Cerebellar cortex (tissue), 1 donor: ENCODE measurements around the gene CD63.
"Not testable (repeated sequence)": the region's sequence is repeated elsewhere in the genome, so short reads cannot be mapped to it uniquely, and the experiment has no call there.

Experiments used
- DNase-seq: peaks from one replicate; pipeline ENCODE4 v3.0.0-alpha.2; 2015; ENCODE audit warnings: low spot score

CD63 gene, protein sequence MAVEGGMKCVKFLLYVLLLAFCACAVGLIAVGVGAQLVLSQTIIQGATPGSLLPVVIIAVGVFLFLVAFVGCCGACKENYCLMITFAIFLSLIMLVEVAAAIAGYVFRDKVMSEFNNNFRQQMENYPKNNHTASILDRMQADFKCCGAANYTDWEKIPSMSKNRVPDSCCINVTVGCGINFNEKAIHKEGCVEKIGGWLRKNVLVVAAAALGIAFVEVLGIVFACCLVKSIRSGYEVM

DNA sequence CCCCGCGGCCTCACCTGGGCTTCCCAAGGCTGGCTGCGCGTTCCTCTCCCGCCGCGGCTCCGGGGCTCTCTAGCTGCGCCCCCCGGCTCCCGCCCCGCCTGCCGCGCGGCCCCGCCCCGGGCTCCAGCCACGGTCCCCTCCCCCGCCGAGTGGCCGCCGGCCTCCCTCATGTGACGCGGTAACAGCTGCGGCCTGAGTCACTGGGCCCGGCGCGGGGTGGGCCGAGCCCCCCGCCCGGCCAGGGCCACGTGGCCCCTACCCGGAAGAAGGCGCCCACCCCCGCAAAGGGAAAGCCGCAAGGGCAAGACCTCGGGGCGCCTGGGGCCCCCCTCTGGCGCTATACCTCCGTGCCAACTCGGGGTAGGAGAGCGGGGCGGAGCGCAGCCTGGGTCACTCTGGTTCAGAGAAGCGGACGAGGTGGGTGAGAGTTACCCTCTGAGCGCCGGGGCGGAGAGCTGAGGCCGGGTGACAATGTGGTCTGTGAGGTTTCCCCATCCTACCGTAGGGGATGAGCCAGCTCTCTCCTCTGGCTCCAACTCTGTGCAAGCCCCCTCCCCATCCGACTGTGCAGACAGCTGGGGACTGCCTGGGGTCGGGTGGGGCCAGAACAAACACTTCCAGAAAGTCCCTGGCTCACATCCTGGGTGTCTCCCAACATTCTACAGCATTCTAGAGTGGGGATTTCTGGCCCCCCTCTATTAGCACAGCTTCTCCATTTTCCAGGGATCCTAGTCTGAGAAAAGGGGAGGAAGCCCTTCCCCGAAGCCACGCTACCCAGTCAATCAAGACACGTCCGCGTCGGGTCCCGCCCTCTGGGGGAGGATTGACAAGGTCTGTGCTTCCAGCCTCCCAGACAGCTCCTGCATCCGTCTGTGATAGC, at the start of gene CD63:
TSS of gene CD63 (minus strand) at position 71 of the 880 bp plus-strand sequence. CDS start 668 bp downstream, outside the sequence.
- DNase-seq = peak; percentile 93

DNA sequence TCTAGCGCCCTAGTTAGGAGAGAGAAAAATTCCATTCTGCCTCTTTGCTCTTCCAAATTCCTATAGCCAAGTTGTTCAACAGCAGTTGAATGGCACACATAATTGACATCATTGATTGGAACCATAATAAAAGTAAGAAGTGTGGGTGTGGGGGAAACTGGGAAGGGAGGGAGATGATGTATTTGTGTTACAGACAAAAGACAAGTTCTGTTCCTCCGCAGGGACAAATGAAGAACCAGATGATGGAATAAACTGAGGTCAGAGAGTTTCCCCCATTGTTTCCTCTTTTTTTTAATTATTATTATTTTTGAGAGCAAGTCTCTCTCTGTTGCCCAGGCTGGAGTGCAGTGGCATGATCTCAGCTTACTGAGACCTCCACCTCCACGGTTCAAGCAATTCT, 49.0 kb upstream of the CD63 start:
- no peak for DNase-seq

DNA sequence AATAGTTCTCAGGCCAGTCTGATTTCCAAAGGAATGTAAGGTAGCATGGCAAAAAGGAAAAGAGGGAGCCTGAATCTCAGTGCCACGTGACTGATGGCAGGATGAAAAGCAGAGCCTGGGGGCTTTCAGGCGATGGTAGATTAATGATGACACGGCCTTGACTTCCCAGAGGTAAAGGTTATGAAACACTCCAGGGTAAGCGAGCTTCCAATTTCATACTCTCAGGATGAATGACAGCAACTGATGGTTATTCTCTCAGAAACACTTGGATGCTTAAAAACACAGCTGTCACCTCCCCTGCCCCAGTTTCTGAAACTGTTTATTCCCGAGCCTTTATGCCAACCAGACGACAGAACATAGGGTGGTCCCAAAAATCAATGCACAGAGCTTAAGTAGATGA, 42.9 kb upstream of the CD63 start:
- DNase-seq = no peak

DNA sequence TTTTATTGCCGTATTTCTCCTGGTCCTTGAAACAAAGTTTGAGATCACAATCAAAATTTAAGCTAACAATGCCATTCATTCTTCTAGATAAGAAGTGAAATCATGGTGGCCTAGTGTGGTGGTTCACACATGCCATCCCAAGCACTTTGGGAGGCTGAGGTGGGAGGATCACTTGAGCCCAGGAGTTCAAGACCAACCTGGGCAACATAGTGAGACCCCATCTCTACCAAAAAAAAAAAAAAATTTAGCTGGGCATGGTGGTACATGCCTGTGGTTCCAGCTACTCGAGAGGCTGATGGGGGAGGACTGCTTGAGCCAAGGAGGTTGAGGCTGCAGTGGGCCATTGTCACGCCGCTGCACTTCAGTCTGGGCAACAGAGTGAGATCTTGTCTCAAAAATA, 38.3 kb upstream of the CD63 start:
- DNase-seq = no peak

DNA sequence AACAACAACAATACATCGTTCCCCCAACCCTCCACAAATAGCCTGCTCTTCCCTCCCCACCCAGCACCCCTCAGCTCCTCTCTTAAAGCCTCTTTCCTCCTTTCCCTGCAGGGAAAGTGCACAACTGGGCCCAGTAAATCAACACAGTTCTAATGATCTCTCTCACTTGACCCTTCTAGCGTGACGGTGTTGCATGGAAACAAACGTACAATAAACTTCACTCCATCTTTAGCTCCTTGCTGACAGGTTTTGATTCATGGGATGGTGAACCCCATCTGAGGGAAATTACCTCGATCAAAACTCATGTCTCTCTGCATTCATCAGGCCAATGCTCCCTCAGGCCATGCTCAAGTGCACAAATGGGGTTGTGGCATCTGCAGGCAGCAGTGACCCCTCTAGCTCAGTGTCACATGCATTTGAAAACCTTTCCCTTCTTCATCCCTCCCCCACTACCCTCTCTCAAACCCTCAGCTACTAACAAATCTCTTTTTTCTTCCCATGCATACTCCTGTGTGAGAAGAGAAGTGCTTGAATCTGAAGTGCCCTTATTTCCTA, 37.0 kb upstream of the CD63 start:
- DNase-seq = no peak

DNA sequence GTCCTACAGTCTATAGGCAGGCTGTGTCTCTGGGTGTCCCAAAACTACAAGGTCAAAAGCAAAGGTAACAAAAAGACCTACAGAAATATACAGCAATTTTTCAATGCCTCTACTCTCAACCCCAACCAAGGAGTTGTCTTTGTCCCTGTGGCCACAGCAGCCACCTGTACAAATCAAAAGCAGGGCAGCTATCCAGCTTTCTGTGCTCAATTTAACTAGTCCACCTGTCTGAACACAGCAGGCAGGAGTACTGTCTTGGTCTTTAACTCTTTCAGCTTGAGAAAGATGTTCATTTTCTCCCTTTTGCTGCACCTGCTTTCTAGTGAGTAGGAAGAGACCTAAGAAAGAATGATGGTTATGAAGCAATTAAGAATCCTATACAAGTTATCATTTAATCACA, 33.8 kb upstream of the CD63 start:
- peak; percentile 93 for DNase-seq

DNA sequence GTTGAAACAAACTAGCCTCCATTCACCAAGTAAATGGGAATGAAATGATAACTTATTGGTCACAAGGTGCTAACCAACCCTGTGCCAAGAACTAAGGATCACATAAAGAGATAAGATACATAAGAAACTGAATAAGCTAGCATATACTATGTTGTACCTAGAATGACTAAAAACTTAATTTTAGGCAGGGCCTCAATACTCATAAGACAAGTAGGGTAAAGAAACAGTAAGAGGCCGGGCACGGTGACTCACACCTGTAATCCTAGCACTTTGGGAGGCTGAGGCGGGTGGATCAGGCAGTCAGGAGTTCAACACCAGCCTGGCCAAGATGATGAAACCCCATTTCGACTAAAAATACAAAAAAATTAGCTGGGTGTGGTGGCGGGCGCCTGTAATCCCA, 31.9 kb upstream of the CD63 start:
- DNase-seq = no peak

DNA sequence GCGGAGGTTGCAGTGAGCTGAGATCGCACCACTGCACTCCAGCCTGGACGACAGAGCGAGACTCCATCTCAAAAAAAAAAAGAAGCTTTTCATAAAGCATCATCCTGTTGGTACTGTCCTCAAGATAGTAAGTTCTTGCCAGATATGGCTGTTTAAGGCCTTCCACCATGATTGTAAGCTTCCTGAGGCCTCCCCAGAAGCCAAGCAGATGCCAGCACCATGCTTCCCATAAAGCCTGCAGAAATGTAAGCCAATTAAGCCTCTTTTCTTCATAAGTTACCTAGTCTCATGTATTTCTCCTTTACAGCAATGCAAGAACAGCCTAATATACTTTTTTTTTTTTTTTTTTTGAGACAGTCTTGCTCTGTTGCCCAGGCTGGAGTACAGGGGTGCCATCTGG, 29.8 kb upstream of the CD63 start:
- DNase-seq = not testable (repeated sequence)

DNA sequence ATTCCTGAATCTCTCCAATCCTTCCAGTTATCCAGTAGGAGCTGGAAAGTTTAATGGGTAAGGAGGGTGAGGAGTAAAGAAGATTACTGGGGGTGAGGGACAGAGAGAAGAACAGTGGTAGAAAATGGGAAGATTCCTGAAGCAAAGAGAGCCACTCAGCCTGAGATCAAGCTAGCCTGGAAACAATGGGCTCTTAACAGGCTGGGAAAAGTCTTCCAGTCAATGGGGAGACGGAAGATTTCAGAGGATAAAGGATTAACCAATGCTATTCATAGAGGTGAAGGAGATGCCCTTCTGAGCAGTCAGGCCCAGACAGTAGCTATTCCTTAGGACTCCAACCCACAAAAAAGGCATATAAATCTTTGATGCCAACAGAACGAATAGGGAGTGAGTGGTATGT, 28.9 kb upstream of the CD63 start:
- no peak for DNase-seq

DNA sequence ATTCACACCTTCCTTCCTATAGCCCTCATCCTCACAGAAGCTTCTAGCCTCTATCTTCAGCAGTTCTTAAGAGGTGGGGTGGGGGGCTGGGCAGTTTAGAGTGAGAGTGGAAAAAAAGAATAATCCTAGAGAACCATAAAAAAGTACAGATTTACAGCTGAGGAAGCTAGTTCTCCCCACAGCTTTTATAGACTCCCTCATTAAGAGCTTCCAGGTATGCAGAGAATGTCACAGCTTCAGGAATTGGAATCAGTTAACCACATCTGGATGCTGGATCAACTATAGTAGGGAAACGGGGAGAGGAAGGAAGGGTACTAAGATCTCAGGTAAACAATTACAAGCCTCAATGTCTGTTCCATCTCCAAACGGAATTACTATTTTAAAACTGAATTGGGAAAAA, 26.4 kb upstream of the CD63 start:
- DNase-seq = no peak

DNA sequence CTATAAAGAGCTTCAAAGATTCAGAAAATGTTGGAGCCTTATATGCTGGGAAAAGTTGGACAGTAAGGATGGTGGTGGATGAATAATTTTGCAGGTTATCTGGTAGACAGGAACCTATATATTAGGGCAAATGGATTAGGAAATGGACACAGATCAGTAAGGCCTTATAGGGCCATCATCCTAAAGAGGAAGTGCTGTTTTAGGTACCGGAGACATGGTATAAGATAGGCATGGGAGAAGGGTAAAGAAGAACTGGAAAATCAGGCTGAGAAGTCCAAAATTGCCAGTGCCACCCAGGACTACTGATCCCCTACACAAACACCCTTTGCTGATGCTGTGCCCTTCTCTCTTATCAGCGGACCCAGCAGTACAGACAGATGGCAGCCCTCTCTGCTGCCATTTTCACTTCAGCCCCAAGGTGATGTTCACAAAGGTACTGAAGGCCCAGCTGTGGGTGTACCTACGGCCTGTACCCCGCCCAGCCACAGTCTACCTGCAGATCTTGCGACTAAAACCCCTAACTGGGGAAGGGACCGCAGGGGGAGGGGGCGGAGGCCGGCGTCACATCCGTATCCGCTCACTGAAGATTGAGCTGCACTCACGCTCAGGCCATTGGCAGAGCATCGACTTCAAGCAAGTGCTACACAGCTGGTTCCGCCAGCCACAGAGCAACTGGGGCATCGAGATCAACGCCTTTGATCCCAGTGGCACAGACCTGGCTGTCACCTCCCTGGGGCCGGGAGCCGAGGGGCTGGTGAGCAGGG, 19.6 kb upstream of the CD63 start:
- no peak for DNase-seq

DNA sequence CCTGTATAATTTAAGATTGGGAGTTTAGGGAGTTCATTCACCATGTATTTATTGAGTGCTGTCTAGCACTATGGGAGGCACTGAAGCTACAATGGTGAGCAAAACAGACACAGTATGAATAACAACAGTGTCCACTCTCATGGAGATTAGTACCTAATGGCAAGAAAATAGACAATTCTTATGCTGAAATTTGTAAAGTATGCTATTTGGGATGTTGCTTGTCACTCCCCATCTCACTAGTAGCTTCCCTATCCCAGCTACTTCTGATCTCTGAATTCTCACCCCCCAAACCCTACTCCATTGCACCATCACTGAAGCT, 18.1 kb upstream of the CD63 start:
- DNase-seq = no peak

DNA sequence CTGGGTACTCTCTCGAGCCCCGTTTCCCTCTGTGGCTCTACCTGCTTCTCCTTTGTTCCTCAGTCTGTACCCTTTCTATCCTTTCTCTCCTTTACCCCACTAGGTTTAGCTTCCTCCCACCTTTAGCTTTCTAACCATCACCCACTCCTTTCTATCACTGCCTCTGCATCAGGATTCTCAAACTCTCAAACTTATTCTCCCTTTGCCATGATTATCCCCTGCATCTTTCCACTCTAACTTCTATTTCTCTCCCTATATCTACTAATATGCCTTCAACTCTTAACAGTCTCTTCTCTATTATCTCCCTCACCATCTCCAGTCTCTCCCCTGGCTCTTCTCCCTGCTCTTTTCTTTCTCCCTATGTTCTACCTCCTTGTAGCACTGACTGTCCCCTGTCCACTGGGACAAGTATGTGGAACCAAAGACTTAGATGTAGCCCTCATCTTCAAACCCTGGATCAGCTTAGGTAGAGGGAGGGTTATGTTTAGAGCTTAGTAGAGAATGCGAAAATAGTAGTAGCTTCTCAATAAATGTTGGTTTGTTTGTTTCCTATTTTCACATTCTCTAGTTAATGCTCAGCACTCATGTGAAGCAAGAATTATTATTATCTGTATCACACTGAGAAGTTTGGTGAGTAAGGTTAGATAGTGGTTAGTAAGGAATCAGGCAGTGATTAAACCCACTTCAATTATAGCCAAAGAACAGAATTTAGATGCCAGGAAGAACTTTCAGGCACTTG, 17.5 kb upstream of the CD63 start:
- DNase-seq = no peak

DNA sequence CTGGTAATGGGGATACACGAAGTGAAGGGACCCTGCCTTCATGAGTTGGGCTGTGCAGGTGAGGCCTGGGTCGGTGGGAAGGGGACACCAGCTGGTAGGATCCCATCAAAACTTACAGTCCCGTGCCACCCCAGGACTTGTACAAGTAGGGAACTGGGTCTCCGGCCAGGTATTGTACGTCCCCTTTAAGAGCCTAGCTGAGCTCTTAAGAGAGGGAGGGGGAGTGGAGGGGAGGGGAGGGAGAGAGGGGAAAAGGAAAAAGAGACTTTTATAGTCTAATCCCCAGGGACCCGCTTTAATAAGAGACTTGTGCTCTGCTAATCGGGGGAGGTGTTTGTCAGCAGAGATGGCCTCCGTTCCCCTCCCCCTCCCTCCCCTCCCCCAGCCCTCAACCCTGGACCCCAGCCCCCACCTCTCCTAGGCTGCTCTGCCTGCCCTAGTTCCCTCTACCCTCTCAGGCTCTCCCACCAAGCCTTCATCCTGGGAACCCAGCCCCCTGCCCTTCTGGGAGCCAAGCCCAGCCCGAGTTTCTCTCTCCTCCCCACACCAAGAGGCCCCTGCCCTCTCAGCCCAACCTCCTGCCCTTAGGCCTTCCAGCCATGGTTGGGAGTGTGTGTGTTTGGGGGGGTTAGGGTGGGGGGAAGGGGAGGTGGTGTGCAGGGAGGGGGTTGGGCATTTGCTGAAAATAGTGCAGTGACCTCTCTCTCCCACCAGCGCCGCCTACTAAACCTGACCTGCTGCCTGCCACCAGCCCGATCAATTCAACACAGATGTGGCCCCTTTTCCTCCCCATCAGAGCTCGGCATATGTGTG, 16.8 kb upstream of the CD63 start:
- peak; percentile 76 for DNase-seq

DNA sequence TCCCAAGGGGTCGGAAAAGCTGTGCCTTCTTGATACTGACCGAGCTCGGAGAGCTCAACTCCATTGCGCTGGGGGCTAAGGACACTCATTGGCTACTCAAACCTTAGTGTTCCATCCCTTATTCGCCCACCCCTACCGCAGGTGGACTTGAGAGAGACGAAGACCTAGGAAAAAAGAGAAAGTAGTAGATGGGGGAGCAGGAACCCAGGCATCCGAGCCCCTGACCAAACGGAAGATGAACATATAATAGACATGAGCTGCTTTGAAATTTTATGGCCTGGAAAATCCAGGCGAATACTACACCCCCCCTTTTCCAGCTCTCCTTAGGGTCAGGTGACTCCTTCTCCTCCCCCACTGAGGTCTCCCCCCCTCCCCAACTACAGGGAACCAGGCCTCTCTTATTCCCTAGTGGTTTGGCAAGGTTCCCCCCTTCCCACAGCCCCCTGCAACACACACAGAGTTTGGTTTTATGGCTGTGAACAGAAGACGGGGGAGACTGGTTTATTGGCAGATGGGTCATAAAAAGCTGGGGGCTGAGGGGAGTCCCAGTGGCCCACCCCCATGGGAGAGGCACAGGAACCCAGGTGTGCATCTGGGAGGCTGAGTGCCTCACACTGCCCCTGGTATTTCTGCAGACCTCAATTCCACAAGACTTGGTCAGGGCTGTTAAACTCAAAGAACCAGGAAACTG, 15.7 kb upstream of the CD63 start:
- DNase-seq = no peak

DNA sequence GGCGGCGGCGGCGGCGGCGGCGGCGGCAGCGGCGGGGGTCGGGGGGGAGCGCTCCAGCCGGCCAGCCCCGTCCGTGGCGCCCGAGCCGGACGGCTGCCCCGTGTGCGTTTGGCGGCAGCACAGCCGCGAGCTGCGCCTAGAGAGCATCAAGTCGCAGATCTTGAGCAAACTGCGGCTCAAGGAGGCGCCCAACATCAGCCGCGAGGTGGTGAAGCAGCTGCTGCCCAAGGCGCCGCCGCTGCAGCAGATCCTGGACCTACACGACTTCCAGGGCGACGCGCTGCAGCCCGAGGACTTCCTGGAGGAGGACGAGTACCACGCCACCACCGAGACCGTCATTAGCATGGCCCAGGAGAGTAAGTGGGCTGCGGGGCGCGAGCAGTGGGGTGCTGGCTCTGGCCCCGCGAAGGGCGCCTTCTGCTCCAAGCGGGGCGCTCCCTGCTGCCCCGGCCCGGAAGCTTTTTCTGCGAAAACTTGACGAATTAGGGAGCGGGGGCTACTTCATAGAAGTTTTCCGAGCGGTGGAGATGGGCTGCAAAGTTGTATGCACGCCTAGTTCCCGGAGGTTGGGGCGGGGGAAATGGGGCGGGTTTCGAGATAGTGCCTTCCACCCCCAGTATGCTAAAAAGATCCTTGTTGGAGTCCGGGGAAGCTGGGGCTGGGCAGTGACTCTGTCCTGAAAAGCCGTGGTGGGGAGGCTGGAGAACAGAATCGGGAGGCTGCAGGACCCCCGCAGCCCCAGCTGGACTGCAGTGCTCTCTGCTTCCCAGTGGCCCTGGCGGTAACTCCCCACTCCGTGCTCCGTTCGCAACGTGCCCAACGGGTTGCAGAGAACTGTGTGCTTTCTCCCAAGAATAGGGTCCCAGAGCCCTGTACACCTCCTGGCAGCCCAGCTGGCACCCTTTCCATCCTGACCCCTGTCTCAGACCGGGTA, 14.9 kb upstream of the CD63 start:
- peak; percentile 52 for DNase-seq

DNA sequence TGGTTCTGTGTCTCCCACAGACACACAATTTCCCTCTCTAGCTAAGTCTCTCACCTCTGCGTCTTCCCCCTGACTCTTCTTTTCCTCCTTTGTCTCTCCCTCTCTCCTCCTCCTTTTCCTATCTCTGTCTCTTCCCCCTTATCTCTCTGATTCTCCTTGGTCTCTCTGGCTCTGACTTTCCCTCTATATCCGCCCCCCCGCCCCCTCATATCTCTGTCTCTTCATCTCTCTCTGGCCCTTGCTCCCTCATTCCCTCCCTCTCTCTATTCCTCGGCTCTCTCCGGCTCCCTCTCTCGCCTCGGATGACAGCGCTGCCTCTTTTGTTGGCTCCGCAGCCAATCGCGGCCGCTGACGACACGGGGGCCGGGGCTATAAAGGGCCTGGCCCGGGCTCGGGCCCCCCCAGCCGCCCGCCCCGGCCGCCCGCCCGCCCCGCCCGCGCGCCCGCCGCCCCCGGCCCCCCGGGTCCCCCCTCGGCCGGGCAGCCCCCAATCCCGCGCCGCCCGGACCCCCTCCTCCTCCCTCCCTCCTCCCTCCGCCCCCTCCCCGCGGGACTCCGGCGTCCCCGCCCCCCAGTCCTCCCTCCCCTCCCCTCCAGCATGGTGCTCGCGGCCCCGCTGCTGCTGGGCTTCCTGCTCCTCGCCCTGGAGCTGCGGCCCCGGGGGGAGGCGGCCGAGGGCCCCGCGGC, 14.1 kb upstream of the CD63 start, which contains the start of gene GDF11:
TSS of gene GDF11 (plus strand) at position 404 of the 687 bp plus-strand sequence. CDS start at position 599, 195 bp downstream.
- peak; percentile 84 for DNase-seq

DNA sequence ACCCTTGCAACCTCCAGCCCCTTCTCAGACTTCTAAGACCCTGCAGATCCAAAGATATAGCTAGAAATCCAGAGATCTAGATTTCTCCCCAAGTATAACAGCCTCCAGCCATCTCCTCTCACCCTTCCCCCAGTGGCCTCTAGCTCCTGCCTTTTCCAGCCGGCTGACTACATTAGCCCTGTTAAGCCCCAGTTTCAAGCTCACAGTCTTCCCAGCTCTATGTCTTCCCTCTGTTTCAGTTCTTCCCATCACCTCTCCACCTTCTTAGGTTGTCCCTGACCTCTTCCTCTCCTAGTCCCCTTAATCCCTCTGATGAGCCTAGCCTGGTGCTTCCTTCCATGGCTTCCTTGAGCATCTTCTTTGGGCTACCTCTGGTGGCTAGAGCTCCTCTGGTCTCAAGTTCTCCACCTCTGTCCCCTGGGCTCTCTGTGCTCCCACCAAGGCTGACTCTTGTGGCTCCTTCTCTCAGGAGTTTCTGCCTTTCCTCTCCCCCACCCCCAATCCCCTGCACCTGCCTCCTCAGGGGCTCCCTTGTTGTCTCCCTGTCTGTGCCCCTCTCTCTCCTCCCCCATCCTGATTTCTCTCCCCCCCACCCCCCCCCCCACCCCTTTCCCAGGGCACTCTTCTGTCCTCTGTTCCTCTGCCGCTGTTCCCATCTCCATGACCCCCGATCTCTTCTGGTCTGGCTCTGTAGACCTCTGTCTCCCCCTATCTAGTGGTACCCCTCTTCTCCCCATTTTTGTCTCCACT, 13.3 kb upstream of the CD63 start:
- no peak for DNase-seq
